Measurements from ENCODE around the gene SLC5A9.

SLC5A9 gene

GRCh38 chr1:48214820-48215219, 7.7 kb upstream of the SLC5A9 start:
- DNase-seq = no peak

GRCh38 chr1:48215222-48215621, 7.3 kb upstream of the SLC5A9 start:
- DNase-seq = no peak

GRCh38 chr1:48215889-48216288, 6.6 kb upstream of the SLC5A9 start:
- DNase-seq = no peak

- DNase-seq = no peak
Measured at GRCh38 chr1:48216313-48216712, 6.2 kb upstream of the SLC5A9 start.

- DNase-seq = no peak
Measured at GRCh38 chr1:48216941-48217340, 5.6 kb upstream of the SLC5A9 start.

- no peak for DNase-seq
Measured at GRCh38 chr1:48217856-48218255, 4.7 kb upstream of the SLC5A9 start.

- no peak for DNase-seq
Measured at GRCh38 chr1:48219803-48220202, 2.7 kb upstream of the SLC5A9 start.

- DNase-seq = no peak
Measured at GRCh38 chr1:48221122-48221521, 1.4 kb upstream of the SLC5A9 start.

- DNase-seq = no peak
Measured at GRCh38 chr1:48221657-48222056, 859 bp upstream of the SLC5A9 start.

GRCh38 chr1:48223366-48224240, 1.1 kb downstream of the SLC5A9 start:
- DNase-seq = peak; percentile 49

- DNase-seq = no peak
Measured at GRCh38 chr1:48224791-48225190, 2.3 kb downstream of the SLC5A9 start.

- DNase-seq = no peak
Measured at GRCh38 chr1:48225579-48225978, 3.1 kb downstream of the SLC5A9 start.

- DNase-seq = no peak
Measured at GRCh38 chr1:48227165-48228013, 4.9 kb downstream of the SLC5A9 start.

- DNase-seq = no peak
Measured at GRCh38 chr1:48228156-48228555, 5.6 kb downstream of the SLC5A9 start.

- DNase-seq = no peak
Measured at GRCh38 chr1:48229317-48229716, 6.8 kb downstream of the SLC5A9 start.

- DNase-seq = no peak
Measured at GRCh38 chr1:48230236-48230635, 7.7 kb downstream of the SLC5A9 start.

- no peak for DNase-seq
Measured at GRCh38 chr1:48232722-48233121, 10.2 kb downstream of the SLC5A9 start.

GRCh38 chr1:48233666-48234485, 11.4 kb downstream of the SLC5A9 start:
- DNase-seq = no peak

- no peak for DNase-seq
Measured at GRCh38 chr1:48235652-48236051, 13.1 kb downstream of the SLC5A9 start.

GRCh38 chr1:48236716-48237470, 14.4 kb downstream of the SLC5A9 start:
- peak; percentile 48 for DNase-seq

- DNase-seq = no peak
Measured at GRCh38 chr1:48242141-48242736, 19.7 kb downstream of the SLC5A9 start.

- no peak for DNase-seq
Measured at GRCh38 chr1:48245106-48245505, 22.6 kb downstream of the SLC5A9 start.
